SW480 (cell line): Measurements from ENCODE around the gene PM20D2.

Experiments used
- DNase-seq: peaks from one replicate; pipeline ENCODE4 v3.0.0-alpha.2; 2016; ENCODE audit warnings: low spot score

The PM20D2 gene

DNA sequence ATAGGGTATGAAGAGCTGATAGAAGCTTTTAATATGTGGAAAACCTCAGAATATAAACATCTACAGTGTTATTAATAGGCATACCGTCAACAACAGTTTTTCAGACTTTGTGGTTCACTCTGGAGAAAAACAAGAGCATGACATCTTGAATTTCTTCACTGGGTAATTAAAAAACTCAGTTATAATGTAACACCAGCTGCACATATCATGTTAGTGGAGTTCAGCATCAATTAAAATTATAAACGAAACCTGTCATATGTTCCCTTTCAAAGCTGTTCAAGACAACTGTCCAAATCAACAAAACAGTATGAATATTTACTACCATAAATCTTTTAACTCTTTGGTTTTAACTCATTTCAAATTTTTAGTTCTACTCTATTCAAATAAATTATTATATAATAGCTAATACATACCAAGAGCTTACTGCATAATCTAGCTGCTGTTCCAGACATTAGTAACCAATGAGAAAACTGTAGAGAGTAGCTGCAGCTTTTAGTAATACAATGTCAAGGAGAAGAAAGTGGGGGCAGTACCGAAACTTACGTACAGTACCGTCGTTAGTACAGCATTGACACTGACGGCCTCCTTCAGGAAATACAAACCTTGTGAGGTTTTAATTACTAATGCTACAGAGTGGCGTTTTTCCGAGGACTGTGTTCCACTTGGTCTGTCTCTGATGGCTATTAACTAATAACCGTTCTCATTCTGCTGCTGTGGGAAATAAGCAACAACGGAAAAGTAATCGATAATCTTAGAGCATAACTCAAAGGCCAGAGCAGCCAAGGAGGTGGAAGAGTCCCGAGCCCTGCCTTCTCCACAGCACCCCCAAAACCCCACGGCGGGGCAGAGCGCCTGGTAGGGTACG, 532 bp upstream of the PM20D2 start:
- DNase-seq, result peak; percentile 55

DNA sequence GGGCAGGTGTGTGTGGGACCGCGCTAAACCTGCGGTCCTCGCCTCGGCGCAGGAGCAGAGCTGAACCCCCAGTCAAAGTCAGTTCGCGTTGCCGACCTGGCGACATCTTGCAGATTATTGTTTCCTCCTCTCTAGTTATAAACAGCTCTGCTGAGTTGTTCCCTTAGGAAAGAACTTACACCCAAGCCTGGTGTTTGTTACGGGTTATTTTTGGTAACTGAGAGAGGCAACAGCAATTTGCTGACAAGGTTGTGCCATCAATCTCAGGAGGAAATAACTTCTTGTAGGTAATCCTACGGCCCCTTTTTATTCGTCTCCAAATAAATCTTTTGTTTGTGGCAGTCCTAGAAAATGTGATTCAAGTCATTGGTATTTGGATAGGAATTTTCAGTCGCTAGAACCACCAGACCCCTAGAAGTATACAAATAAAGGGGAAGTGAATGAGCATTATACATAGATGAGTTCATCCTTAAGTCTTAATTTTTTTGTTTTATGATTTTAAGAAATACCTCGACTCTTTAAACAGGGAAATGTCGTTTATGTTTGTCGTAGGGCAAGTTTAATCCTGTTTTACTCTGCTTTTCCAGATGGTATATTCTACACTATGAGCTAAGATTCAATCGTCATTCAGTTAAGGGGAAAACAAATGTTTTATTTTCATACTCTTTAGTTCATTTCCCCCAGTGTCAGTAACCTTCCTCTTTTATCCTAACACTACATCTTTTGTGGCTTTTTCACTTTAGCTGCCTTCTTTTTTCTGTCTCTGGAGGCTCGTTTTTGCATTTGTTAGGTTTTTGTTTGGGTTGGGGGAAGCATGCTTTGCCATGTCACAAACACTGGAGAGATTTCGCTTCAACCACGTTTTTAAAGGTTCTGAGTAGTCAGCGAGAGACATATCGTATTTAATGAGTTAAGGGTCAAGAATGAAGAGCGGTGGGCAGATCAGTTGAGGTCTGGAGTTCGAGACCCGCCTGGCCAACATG, 1.2 kb downstream of the PM20D2 start:
- DNase-seq, result peak; percentile 48

GRCh38 chr6:89148016-89148750, 2.3 kb downstream of the PM20D2 start:
- no peak for DNase-seq

DNA sequence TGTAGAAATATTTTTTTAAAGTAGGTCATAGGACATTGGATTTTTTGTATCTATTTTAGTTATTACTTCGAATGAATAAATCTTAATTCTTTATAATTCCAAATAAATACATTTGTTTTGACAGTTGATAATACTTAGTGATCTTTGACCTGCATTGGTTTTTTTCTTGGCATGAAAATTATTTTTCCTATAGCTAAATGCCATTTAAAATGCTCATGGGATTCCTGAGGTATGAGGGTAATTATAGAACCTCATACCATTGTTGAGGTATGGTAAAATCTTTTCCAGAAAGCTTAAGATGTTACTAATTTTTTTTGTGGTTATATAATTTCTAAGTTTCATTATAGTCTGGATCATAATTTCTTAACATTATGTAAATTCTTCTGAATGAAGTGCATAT, 8.3 kb downstream of the PM20D2 start:
- no peak for DNase-seq

- DNase-seq, result no peak
Measured at GRCh38 chr6:89160331-89161092, 14.7 kb downstream of the PM20D2 start.

GRCh38 chr6:89161326-89162046, 15.6 kb downstream of the PM20D2 start:
- no peak for DNase-seq

GRCh38 chr6:89162047-89162371, 16.2 kb downstream of the PM20D2 start:
- no peak for DNase-seq

DNA sequence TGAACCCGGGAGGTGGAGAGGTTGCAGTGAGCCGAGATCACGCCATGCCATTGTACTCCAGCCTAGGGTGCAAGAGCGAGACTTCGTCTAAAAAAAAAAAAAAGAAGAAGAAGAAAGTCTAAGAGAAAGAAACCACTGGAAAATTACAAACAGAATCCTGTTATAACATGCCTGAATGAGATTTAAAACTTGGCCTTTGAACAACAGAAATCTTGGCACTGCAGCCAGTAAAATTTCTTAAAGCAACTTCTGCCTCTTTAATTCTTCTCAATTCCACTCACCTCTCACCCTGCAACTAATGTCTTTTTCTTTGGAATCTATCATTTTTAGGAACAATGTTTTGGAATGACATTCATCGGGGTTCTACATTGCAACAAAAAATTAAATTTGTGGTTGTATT, 26.3 kb downstream of the PM20D2 start:
- DNase-seq, result no peak

DNA sequence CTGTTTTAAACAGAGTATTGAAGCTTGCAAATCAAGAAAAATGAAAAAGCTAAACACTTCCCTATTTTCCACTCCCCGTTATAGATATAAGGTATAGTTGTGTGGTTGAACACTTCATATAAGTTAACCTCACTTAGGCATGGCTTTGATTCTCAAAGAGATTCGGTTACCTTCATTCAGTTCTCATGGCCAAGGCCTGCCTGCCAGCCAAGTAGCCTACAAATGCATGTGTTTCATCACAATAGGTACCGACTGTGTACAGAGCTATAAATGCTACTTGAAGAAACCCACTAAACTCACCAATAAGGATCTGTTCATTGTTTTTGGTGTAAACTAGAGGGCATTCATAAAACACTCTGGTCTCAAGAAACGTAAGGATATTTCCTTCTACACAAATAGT, 27.8 kb downstream of the PM20D2 start:
- no peak for DNase-seq

- no peak for DNase-seq
Measured at GRCh38 chr6:89180112-89180511, 34.3 kb downstream of the PM20D2 start.

DNA sequence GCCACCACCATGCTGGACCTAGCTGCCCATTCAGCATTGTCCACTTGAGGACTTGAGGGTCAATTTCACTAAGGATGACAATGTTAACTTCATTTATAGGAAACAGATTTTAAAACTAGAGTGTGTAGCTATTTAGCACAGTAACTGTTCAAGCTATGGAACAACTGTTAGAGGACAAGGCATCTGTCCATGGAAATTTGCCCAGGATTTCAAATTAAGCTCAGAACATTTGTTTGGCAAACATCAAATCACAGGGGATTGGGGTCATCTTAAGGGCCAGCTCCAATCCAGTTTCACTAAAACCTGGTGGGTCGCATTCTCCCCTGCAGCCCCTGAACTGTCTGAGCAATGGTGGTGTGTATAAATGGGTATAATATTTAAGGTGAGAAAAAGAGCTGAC, 35.1 kb downstream of the PM20D2 start:
- no peak for DNase-seq

DNA sequence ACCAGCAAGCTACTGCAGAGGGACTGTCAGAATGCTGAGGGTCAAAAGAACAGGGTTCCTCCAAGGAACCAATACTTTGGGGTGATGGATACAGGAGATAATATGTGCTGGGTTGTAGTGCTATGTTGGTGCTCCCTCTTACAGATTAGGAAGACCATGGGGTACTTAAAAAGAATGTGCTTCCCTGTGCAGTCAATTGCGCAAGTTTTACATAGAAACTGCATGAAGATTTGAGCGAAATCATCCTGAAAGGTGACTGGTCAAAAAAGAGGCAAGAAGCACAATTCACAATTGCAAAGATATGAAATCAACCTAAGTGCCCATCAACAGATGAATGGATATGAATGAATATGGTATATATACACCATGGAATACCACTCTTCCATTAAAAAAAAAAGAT, 37.4 kb downstream of the PM20D2 start:
- no peak for DNase-seq

DNA sequence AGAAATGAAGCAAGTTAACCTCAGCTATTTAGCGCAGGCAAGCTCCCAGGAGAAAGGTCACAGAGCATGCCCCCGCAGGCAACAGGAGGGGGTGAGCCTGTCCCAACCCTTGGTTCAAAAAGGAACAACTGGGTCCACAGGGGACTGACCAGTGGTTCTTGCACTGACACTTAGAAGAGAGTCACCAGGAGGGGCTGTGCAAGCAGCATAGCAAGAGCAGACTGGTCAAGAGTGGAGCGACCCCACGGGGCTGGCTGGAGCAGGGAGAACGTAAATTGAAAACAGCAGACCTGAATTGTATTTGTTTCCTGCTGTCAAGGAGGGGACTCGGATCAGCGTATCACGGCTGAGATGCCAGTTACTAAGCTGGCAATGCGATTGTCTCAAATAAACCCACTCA, 38.5 kb downstream of the PM20D2 start:
- DNase-seq, result no peak

- DNase-seq, result no peak
Measured at GRCh38 chr6:89186762-89187161, 40.9 kb downstream of the PM20D2 start.

- DNase-seq, result no peak
Measured at GRCh38 chr6:89187504-89187903, 41.6 kb downstream of the PM20D2 start.

DNA sequence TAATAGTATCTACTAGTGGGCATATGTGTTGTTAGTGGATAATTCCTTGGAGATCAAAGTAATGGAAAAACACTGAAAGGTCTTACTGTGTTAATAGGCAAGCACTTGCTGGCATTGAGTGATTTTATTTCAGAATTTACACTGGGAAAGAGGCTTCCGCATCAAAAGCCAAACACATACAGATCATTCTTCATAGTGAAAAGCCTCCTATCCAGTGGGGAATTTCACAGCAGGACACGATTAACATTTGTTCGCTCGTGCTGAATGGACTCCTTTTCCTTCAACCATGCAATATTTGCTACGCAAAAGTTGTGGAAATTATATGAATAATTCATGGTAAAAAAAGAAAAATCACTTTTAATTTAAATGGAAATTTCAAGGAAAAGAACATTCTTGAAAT, 44.9 kb downstream of the PM20D2 start:
- DNase-seq, result no peak

DNA sequence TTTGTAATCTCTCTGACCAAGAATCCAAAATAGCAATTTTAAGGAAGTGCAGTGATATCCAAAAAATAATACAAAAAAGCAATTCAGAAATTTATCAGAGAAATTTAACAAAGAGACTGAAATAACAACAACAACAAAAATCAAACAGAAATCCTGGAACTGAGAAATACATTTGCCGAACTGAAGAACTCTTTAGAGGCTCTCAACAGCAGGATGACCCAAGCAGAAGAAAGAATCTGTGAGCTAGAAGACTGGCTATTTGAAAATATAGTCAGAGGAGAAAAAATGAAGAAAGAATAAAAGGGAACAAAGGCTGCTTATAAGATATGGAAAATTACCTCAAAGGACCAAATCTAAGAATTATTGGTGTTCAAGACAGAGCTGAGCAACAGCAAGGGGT, 48.7 kb downstream of the PM20D2 start:
- DNase-seq, result no peak

DNA sequence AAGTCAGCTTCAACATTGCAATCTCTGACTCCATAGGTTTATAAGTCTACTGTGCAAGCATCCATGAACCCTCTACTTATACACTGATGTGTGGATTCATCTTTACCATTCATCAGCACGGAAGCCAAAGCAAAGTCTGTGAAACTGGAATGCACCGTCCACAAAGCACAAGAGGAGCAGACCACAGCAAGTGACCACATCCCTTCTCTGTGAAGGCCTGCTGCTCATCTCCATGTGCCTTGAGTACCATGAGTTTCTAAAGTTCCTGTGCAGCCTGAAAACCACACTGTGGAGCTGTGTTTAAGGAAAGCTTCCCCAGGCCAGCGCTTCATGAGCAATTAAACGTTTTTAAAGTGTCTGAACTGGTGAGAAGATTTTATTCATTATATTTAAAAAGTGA, 51.3 kb downstream of the PM20D2 start:
- no peak for DNase-seq

DNA sequence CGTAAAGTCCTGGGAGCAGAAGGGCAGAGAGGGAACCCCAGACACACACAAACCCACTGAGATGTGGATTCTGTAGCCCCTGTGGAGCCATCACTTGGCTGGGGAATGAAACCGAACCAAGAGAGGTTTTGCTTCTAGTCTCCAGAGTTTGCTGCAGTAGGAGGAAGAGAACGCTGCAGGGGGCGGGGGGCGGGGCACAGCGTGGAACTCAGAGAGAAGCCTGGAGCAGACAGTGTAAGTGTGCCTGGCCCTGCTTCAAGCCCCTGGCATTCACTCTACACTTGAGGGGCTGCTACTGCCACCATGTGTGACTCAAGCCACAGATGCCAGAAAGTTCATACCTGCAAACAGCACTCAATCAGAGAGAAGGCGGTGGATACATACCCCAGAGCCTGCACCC, 52.4 kb downstream of the PM20D2 start:
- DNase-seq, result no peak

DNA sequence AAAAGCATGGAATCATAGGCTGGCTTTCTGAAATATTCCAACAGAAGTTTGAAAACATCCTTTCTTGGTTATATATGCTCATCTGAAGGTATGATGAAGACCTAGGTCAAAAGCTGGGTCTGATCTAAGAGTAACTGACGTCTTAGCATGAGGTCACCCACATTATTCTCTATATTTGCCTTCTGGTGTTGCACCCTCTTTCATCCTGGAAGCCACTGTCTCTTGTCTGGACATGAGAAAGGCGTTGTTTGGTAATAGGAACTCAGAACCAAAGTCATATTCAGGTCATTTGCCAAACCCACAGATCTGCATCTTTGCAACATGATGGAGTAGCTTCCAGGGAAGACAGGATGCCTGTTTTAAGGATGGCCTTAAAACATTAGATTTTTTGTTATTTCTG, 53.7 kb downstream of the PM20D2 start:
- no peak for DNase-seq

DNA sequence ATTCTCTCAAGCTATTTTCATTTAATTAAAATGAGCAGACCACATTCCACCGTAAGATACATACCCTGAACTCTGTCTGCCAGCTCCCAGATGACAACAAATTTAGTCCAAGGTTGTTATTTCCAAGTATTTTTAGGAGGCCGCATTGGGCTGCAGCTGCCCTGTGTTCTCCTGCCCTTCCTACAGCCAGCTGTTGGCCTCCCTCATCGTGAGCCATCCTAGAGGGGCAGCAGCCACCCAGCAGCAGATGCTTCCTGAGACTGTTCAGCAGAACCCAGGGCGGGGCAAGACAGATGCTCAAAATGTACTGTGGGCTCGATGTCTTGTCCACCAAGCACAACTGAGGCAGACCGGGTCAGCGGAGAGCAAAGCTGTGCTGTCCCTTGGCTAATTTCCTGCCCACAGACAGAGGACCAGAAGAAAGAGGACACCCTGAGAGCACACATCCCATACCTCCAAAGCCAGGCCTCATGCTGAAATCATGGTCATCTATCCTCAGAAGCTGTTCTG, 54.9 kb downstream of the PM20D2 start:
- no peak for DNase-seq
